ENCODE measurements around the gene NCK2. TPM values are rescaled to one million over a fixed set of nuclear protein-coding genes. Genes with fewer than 3 reads are reported as not detected.

NCK2 gene
- total RNA-seq, 1 experiment from 2014 or later = 45.4 TPM

- CTCF ChIA-PET = interaction anchor here (1.2 kb wide), 1 partner anchor 211 kb away, joined by 5 read pairs; no protein-coding TSS in a partner anchor
- H3K79me2 ChIP-seq (ENCODE audit: low read length) = peaks cover 28% of the 10 kb centered on the region; the same call in 1 of the 2 replicates
Measured at GRCh38 chr2:105787376-105788318, 42.9 kb downstream of the NCK2 start.

GRCh38 chr2:105788670-105789290 is 44.1 kb downstream of the NCK2 start:
- Histone ChIP-seq H3K27me3 (ENCODE audit: low read length) (no peaks in the 10 kb centered on the region), H3K79me2 (ENCODE audit: low read length) (peaks cover 38% of the 10 kb centered on the region), H2AFZ (ENCODE audit: low read length) (no peak overlapping the region), H3K9me2 (replicated peaks; ENCODE audit: low read length) (no peaks in the 10 kb centered on the region), H3K4me1 (ENCODE audit: insufficient read depth, low read length) (peaks cover 14% of the 10 kb centered on the region), H3K9me3 (ENCODE audit: low read length) (no peaks in the 10 kb centered on the region), H3K4me3 (ENCODE audit: low read length) (no peak overlapping the region), H4K20me1 (ENCODE audit: low read length) (0 out of 2 replicates have a peak, but pooled peaks cover 3% of the 10 kb centered on the region), H3F3A (ENCODE audit: low read length, unreplicated experiment) (no peaks in the 10 kb centered on the region), H3K4me2 (ENCODE audit: low read length) (no peak overlapping the region), H3K27ac (ENCODE audit: low read length) (no peak overlapping the region), H3K9ac (ENCODE audit: low read length) (no peak overlapping the region), H3K36me3 (ENCODE audit: low read depth, low read length) (no peaks in the 10 kb centered on the region)
- CTCF ChIA-PET = no interaction called here
- DNase-seq (no peak), ATAC-seq (no peak)
- POLR2A ChIA-PET (ENCODE audit: unreplicated experiment) = no interaction called here
- intact Hi-C loops (cut with micrococcal nuclease) = no loop called here
- TF ChIP-seq CTCF (conservative IDR thresholded peaks at IDR 0.05; ENCODE audit: low read depth, low read length) = no peak
- no peak for TF ChIP-seq EZH2phosphoT487 (IDR thresholded peaks at IDR 0.05; ENCODE audit: borderline replicate concordance, low read length)
- TF ChIP-seq EZH2 (IDR thresholded peaks at IDR 0.05; ENCODE audit: low read length, unreplicated experiment) = no peak
- BruUV-seq (replicated peaks) = no TSS peak

More at GRCh38 chr2:105787376-105788318, 42.9 kb downstream of the NCK2 start:
- H3K4me3 ChIP-seq (ENCODE audit: low read length) = no peak overlapping the region
- H3K9ac ChIP-seq (ENCODE audit: low read length) = no peak overlapping the region
- no peaks in the 10 kb centered on the region for H3K9me3 ChIP-seq (ENCODE audit: low read length)
- no peaks in the 10 kb centered on the region for H3K36me3 ChIP-seq (ENCODE audit: low read depth, low read length)
- DNase-seq (peak; percentile 59), ATAC-seq (peak; percentile 48; the same call in 1 of the 2 replicates)
- H3K4me2 ChIP-seq (ENCODE audit: low read length) = no peak overlapping the region
- no peak overlapping the region for H3K27ac ChIP-seq (ENCODE audit: low read length)
- H4K20me1 ChIP-seq (ENCODE audit: low read length) = 0 out of 2 replicates have a peak, but pooled peaks cover 3% of the 10 kb centered on the region
- H3K9me2 ChIP-seq (replicated peaks; ENCODE audit: low read length) = no peaks in the 10 kb centered on the region
- no peaks in the 10 kb centered on the region for H3K27me3 ChIP-seq (ENCODE audit: low read length)
- no peaks in the 10 kb centered on the region for H3F3A ChIP-seq (ENCODE audit: low read length, unreplicated experiment)
- H3K4me1 ChIP-seq (ENCODE audit: insufficient read depth, low read length) = peaks cover 14% of the 10 kb centered on the region
- BruUV-seq (replicated peaks) = no TSS peak
- POLR2A ChIA-PET (ENCODE audit: unreplicated experiment) = no interaction called here
- intact Hi-C loops (cut with micrococcal nuclease) = no loop called here
- TF ChIP-seq EZH2phosphoT487 (IDR thresholded peaks at IDR 0.05; ENCODE audit: borderline replicate concordance, low read length) (no peak), CTCF (conservative IDR thresholded peaks at IDR 0.05; ENCODE audit: low read depth, low read length) (peak; percentile 65)
- no peak overlapping the region for H2AFZ ChIP-seq (ENCODE audit: low read length)
